GM18508 (cell line): ENCODE results near the gene SNHG17.
A peak's percentile ranks its signal among the peaks of the same experiment; 100 is the strongest.
"Not testable (repeated sequence)": the region's sequence is repeated elsewhere in the genome, so short reads cannot be mapped to it uniquely, and the experiment has no call there.

Experiments
- ATAC-seq: cut with Tn5 transposase; IDR thresholded peaks from one replicate; pipeline ENCODE4 v1.9.1; 2021; ENCODE audit warnings: moderate number of reproducible peaks; ENCODE audit not compliant: insufficient read depth, unreplicated experiment

SNHG17 gene

DNA sequence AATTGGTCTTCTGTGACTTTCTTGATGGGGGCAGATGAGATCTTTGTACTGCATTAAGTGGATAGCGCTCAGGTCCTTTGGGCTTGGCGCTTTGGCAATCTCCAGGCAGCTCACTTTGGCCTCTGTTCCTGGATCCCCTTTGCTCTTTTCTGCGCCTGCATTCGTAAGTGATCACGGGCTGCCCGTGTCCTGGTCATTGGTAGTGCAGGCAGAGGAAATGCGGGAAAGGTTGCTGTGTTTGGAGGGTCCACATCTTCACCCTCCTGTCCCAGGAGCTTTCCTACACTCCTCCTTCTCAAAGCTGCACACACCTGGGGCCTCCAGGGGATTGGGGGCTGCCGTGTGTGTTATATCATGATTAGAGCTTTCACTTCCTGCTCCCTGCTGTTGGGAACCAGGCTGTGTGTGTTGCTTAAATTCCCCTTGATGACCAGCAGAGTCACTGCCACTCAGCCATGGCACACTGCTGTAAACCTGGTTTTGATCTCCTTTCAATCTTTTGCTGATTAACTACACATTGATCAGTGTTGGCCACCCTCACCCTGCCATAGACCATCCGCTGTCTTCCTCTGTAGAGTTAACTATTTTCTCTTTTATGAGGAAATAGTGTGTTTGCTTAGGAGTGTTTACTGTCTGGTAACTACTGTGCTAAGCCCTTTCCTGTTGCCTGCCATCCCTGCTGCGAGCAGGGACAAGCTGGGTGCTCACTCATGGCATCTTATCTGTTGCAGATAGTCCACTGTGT, 13.0 kb upstream of the SNHG17 start:
- no peak for ATAC-seq

DNA sequence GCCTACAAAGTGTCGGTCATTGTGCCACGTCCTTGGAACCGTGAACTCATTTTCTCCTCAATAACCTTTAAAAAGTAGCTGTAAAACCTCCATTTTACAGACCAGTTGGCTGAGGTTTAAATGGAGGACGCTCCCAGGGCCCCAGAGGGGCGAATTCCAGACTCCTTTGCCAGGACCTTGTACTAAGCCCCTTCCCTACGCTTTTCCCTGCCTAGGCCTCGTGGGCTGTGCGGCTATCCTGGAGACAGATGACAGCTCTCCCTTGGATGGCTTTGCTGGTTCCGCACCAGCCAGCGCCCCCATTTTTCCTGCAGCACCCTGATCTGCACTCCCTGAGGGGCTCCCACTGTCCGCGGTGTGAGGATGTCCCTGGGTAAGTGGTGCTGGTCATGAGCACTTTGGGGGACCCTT, 12.1 kb upstream of the SNHG17 start:
- ATAC-seq, result no peak

DNA sequence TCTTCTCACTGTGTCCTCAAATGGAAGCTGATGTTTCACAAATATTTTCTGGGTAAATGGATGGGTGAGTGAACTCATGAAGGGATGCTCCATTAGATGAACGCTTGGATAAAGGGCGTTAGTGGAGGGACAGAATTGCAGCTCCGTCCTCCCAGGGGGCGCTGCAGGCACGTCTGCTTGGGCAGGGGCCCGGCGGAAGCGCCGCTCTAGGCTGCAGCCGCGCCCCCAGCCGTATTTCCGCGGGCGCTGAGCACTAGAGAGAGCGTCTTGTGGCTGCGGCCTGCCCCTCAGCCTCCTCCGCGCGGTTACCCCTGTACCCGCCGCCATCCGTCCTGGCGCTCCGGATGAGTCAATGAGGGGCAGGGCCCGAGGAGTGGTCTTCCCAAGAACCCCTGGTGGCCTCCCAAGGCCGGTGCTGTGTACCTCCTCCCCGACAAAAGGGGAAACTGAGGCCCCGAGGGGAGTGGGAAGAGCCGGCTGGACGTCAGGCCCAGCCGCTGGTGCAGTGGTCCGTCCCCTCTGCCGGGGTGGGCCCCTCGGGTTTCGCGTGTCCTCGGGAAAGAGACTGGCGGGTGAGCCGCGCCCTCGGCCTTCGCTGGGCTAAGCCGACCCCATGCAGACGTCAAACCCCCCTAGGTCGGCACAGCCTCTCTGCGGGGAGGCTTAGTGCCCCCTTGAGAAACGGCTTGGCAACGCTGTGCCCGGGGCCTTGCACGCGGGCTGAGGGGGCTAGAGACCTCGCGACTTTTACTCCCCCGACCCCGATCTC, 11.5 kb upstream of the SNHG17 start:
- ATAC-seq, result peak; percentile 43

- ATAC-seq, result no peak
These were observed 10.8 kb upstream of the SNHG17 start for GRCh38 chr20:38445901-38446425.

DNA sequence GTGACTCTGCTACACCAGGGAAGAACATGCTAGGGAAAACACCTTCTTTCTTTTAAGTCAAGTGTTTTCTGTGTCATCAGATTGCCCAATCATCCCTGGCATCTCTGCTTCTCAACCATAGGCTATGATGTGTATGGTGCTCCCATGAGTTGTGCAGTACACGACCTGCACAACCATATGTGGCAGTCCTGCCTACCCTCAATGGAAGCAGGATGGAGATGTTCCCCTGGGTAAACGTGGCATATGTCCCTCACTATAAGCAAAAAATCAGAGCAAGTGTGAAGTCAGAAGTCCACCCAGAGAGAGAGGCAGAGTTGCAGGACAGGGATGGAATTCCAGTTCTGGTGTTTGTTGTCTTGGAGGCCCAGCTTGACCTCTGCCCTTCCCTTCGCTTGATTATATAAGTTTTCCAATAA, 10.3 kb upstream of the SNHG17 start:
- no peak for ATAC-seq

DNA sequence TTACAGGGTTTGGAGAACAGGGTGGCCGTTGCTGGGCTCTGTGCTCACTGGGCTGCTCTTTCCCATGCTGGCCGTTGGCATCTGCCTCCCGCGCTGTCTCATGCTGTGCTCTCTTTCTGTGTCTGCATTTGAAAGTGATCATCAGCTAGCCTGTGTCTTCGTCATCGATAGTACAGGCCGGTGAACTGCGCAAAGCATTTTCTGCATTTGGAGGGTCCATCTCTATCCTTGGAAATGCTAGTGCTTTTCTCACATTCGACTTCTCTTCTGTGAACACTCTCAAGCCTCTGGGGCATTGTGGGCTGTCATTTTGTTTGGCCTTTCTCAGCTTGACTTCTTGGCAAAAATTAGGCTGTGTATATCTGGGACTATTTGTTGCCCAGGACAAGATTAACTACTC, 6.8 kb upstream of the SNHG17 start:
- ATAC-seq, result no peak

DNA sequence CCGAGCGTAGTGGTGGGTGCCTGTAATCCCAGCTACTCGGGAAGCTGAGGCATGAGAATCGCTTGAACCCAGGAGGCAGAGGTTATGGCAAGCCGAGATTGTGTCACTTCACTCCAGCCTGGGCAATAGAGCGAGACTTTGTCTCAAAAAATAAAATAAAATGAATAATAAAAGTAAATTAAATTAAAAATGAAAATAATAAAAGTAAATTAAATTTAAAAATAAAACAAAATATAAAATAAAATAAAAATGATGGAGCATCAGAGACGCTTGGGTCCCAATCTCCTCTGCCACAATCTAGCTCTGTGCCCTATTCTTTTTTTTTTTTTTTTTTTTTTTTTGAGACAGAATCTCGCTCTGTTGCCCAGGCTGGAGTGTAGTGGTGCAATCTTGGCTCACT, 6.0 kb upstream of the SNHG17 start:
- ATAC-seq, result not testable (repeated sequence)

DNA sequence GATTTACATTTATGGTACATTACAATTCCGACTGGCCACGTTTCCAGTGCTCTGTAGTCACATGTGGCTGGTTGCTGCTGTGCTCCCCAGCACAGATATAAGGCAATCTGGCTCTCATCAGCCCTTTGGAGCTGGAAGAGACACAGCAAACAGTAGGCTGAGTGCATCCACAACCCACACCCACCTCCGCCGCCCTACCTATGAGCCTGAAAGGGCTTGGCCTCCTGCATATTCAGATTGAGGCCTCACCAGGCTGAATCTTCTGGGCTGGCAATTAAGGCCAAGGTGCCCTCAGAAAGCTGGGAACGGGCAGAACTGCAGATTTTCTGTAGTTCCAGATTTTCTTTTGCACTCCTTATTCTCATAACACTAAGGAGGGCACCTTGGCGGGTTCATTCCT, 2.7 kb upstream of the SNHG17 start:
- ATAC-seq, result no peak

- ATAC-seq, result no peak
These were observed 419 bp upstream of the SNHG17 start for GRCh38 chr20:38435555-38435939.

GRCh38 chr20:38434301-38434741, 807 bp downstream of the SNHG17 start:
- ATAC-seq, result no peak

DNA sequence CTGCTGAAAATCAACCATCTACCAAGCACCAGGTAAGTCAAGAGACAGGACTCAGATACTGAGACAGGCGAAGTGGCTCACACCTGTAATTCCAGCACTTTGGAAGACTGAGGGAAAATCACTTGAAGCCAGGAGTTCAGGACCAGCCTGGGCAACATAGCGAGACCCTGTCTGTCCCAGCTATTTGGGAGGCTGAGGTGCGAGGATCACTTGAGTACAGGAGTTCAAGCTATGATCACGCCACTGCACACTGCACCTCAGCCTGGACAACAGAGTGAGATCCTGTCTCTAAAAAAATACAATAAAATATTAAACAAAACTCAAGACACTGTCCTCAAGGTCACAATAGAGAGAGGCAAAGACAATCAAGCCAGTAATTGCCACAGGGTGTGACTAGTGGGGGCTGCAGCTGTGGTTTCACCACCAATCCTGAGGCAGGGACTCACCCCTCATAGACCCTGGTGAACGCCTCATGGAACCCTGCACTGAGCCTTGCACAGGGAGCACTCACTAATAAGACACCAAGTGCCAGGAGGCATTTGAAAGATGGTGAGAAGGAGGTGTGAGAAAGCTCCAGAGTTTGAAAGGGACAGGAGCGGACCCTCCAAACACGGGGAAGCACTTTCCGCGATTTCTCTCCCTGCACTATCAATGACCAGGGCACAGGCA, 1.7 kb downstream of the SNHG17 start:
- no peak for ATAC-seq

DNA sequence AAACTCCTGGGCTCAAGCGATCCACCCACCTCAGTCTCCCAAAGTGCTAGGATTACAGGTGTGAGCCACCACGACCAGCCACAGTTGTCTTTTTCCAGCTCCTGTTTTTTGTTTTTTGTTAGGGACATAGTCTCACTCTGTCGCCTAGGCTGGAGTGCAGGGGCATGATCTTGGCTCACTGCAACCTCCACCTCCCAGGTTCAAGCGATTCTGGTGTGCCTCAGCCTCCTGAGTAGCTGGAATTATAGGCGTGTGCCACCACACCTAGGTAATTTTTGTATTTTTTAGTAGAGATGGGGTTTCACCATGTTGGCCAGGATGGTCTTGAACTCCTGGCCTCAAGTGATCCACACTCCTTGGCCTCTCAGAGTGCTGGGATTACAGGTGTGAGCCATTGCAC, 2.3 kb downstream of the SNHG17 start:
- ATAC-seq, result not testable (repeated sequence)

- ATAC-seq, result no peak
These were observed 2.8 kb downstream of the SNHG17 start for GRCh38 chr20:38432292-38432691.

DNA sequence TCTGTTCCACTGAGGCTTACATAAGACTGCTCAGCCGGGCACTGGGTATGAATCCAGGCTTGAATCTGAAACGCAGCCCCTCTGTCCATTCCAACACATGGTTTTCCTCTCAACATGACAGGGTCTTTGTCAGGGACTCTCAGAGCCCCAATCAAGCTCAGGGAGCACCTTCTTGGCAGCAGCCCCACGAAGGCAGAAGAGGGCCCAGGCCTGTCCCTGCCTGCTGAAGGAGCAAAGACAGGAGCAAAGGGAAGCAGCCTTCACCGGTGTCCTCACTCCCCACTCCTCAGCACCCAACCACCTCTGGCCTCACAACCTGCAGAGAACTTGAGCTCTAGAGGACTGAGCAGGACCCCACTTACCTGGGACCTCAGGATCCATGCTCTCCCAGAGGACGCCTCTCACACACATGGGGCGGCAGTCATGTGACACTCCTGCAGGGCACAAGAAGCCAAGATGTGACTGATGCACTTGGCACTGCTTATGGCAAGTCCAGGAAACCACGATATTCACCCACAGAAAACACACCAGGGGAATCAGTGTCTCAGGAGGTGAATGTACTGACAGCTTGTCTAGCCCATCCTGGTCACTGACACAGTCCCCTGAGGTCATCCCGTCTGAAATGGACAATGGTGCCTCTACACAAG, 4.3 kb downstream of the SNHG17 start:
- ATAC-seq, result no peak

DNA sequence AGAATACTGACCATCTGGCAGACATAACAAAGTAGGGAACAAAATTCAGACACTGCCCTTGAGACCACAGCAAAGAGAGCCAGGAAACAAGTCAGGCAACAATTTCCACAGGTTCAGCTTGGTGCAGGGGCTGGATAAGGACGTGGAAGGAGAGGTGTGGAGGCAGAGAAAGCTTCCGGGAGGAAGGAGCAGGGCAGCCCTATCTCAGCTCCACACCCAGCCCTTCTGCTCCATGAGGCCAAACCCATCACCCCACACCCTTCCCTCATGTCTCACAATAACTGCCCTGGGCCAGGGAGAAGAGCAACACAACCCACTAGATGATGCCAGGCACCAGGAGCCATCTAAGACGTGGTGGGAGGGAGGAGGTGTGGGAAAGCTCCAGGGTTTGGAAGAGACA, 5.8 kb downstream of the SNHG17 start:
- ATAC-seq, result no peak

GRCh38 chr20:38428800-38429199, 6.3 kb downstream of the SNHG17 start:
- ATAC-seq, result no peak

DNA sequence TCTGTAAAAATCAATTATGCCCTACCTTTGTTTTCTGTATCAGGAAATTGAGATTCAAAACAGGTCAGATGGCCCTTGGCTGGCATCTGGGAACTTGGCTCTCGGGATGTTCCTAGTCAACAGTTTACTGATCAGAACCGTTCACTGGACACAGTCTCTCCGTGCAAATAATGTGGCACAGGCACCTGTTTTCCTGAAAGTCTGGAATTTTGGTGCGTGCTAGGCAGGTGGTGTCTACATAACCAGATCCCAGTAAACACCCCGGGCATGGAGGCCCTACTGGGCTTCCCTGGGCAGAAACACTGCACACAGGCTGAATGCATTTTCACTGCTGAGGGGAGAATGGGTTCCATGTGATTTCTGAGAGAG, 7.5 kb downstream of the SNHG17 start:
- no peak for ATAC-seq

DNA sequence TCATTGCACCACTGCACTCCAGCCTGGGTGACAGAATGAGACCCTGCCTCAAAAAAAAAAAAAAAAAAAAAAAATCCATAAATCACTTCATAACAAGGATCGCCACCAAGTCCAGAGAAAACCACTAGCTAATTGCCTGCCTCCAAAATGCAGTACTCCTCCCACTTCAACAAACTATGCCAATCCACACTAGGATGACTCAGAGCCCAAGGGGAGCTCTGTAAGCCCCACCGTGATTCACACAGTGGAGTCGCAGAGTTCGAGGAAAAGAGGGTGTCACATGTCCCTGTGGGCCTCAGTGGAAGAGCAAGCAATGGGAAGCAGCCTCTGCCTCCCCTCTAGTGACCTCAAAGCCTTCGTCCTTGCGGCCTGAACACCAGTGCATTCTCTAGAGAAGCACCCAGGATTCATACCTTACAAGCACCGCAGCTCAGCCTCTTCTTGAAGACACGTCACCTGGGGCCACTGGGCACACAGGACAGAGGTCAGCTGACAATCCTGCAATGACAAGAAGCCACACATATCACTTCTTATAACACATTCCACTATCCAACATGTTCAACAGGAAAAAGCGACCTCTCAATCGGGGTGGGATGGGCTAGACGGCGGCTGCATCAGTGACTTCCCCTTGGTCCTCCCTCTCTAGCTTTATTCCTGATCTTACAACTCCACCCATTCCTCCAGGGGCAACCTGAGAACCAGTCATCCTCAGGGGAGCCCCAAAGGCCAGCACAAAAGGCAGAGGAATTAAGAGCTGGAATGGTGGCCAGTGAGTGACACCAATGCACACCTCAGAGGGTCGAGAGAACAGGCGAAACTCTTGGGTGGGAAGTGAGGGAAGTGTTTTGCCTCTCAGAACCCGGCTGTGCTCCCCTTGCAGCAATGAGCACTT, 8.9 kb downstream of the SNHG17 start:
- ATAC-seq, result no peak

DNA sequence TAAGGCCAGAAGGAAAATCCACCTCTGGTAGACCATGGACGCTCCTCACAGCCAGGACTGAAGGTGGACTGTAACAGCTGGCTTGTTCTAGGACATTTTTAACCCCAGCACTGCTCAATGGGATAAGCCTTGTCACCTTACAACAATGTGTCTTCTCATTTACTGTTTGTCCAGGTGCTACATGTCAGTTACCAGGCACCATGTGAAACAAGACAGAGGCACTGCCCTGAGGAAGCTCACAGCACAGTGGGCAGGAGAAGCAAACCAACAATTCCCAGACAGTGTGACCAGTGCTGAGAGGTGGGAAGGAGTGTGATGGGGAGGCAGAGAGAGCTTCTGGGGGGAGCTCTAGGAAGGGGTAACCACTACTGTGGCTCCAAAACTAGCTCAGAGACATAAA, 10.7 kb downstream of the SNHG17 start:
- no peak for ATAC-seq

DNA sequence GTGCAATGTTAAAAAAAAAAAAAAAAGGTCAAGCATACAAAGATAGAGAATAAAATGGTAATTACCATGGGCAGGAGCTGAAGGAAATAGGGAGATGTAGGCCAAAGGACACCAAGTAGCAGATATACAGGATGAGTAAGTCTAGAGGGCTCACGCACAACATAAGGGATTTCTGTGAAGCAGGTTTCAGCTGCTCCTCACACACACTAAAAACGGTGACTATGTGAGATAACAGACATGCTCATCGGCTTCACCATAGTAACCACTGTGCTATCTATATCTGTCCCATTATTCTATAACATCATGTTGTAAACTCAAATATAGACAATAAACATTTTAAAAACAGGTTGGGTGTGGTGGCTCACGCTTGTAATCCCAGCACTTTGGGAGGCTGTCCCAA, 11.6 kb downstream of the SNHG17 start:
- ATAC-seq, result no peak
